NCI-H1694 treated with DMSO at 0.1 percent for 48 hours (cell line): ENCODE data around the gene CLEC2A.
"Not testable (repeated sequence)": the region's sequence is repeated elsewhere in the genome, so short reads cannot be mapped to it uniquely, and the experiment has no call there.

Source experiments
- DNase-seq: peaks from one replicate; lab custom pipeline; 2025; lab: John Stamatoyannopoulos, UW

The CLEC2A gene

DNA sequence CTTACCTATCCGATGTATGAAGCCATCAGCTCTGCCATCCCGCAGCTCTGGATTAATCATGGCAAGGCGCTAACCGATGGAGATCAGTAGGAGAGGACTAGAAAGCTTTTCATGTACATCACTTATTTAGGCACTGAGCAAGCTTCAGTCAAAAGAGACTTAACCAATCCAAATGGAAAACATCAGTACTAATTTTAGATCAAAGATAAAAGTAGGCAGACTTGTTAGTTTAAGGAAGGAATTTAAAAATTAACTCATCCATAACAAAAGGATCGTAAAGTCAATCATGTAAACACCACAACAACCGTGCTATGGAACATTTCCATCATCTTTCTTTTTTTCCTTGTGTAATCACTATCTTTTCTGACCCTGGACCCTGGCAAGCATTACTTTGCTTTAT is at the start of gene CLEC2A:
Gene CLEC2A, minus strand, starts transcription at position 101 of the 400 bp plus-strand sequence. Its CDS starts 41 bp downstream, at position 60.
- DNase-seq = no peak

- DNase-seq = no peak
These were observed 48.0 kb upstream of the CLEC2A start for GRCh38 chr12:9980126-9980525.

DNA sequence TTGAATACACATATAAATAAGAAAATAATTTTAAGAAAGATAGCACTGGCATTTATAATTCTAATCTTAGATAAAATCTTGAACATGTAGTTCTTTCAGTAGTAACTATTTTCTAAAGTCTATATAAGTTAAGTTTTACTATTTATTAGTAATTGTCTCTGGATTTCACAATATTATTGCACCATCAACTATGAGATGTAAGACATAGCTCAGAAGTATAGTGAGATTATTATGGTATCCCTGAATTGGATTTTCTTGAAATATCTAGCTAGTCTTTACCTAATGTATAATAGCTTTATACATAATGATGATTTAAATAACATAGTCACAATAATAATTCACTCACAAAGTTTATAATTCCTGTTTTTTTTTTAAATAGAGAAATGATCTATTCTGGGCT is 45.7 kb upstream of the CLEC2A start:
- no peak for DNase-seq

- DNase-seq = not testable (repeated sequence)
These were observed 44.5 kb upstream of the CLEC2A start for GRCh38 chr12:9976626-9977025.

GRCh38 chr12:9975614-9976013 is 43.4 kb upstream of the CLEC2A start:
- DNase-seq = no peak

DNA sequence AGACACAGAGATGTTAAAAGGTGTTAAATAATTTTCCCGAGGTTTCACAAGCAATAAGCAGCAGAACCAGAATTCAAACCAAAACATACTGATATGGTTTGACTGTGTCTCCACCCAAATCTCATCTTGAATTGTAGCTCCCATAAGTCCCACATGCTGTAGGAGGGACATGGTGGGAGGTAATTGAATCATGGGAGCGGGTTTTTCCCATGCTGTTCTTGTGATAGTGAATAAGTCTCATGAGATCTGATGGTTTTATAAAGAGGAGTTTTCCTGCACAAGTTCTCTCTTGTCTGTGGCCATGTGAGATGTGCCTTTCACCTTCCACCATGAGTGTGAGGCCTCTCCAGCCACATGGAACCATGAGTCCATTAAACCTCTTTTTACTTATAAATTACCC is 42.6 kb upstream of the CLEC2A start:
- not testable (repeated sequence) for DNase-seq

- no peak for DNase-seq
These were observed 41.8 kb upstream of the CLEC2A start for GRCh38 chr12:9973949-9974348.

DNA sequence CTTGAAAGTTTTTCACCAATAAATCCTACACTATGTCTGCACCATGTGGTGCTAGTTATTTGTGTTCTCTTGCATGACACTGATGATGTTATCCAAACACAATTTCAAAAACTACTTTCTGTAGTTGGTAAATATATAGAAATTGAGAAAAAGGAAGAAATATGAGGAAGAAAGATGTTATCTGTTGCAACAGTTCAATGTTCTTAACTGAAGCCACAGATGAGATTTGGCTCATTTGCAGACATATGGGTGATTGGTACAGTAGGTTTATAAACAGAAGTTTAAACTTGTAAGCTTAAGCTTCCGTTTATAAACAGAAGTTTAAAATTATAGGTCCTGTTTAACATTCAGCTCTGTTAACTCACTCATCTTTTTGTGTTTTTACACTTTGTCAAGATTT is 39.0 kb upstream of the CLEC2A start, which contains the start of gene CLEC12A:
Gene CLEC12A, plus strand, starts transcription at position 229 of the 400 bp plus-strand sequence. CDS start 188 bp downstream, outside the sequence.
- DNase-seq = no peak

DNA sequence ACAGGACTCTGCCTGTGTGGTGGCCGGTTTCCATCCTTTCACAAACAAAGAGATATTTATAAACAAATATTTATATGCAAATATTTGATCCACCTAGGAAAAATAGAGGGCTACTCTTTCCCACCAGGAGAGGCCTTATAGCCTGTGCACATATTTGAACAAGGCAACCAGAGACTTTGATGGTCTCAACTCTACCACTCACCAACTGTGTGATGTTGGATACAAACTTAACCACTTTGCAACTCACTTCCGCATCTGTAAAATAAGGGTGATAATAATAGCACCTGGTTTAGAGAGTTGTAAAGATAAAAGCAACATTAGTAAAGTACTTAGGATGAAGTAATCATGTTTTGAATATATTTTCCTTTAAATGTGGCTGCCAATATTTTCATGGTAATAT is 37.5 kb upstream of the CLEC2A start:
- DNase-seq = no peak

DNA sequence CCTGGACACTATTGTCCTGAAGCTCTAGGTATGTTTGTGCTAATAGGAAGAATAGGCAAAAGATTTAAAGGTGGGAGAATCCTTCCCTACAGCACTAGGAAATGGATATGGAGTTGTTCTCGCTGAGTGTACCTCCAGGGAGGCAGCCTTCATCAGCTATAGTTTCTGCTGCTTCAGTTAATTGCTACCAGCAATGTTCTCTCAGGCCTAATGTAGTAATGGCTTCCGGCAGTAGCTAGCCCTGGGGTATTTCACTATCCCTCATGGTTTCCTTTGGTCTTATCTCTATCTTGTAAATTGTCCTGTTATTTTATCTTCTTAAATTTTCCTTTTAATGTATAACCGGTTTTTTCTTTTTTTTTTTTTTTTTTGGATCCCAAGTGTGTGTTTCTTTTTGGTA is 29.7 kb upstream of the CLEC2A start:
- DNase-seq = no peak

- DNase-seq = no peak
These were observed 28.9 kb upstream of the CLEC2A start for GRCh38 chr12:9961106-9961505.

DNA sequence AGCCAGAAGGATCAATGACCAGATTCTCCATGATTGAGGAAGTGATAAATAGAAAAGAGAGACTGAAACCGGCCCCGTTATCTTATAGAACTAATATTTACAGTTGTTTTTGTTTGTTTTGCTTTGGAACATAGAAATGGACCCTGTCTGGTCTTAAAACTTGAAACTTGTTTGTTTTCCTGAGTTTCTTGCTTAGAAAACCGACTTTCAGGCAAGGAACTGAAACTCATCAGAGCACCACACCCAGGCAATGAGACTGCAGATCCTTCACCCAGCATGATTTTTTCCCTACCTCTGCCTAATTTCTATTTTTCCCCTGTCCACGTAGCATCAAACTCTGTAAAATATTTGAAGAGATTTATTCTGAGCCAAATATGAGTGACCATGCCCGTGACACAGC is 28.4 kb upstream of the CLEC2A start:
- DNase-seq = no peak

DNA sequence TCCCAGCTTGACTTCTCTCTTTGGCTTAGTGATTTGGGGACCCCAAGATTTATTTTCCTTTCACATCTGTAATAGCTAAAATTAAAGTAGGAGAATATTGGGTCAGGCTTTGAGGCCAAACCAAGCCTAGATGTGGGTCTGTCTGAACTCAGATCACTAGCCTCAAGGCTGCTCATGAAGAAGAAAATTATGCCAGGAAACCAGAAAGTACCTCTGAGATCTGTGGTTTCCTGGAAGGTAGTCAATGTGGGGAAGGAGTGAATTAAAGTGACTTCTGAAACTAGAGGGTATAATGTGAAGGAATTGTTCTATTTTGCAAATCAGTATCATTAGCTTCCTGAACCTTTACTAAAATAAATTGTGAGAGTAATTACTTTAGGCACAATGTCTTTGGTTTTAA is 25.7 kb upstream of the CLEC2A start:
- DNase-seq = no peak

DNA sequence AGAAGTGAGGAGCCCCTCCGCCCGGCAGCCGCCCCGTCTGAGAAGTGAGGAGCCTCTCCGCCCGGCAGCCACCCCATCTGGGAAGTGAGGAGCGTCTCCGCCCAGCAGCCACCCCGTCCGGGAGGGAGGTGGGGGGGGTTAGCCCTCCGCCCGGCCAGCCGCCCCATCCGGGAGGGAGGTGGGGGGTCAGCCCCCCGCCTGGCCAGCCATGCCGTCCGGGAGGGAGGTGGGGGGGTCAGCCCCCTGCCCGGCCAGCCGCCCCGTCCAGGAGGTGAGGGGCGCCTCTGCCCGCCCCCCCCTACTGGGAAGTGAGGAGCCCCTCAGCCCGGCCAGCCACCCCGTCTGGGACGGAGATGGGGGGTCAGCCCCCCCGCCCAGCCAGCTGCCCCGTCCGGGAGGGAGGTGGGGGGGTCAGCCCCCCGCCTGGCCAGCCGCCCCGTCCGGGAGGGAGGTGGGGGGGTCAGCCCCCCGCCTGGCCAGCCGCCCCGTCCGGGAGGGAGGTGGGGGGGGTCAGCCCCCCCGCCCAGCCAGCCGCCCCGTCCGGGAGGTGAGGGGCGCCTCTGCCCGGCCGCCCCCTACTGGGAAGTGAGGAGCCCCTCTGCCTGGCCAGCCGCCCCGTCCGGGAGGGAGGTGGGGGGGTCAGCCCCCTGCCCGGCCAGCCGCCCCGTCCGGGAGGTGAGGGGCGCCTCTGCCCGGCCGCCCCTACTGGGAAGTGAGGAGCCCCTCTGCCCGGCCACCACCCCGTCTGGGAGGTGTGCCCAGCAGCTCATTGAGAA is 21.0 kb upstream of the CLEC2A start:
- not testable (repeated sequence) for DNase-seq

DNA sequence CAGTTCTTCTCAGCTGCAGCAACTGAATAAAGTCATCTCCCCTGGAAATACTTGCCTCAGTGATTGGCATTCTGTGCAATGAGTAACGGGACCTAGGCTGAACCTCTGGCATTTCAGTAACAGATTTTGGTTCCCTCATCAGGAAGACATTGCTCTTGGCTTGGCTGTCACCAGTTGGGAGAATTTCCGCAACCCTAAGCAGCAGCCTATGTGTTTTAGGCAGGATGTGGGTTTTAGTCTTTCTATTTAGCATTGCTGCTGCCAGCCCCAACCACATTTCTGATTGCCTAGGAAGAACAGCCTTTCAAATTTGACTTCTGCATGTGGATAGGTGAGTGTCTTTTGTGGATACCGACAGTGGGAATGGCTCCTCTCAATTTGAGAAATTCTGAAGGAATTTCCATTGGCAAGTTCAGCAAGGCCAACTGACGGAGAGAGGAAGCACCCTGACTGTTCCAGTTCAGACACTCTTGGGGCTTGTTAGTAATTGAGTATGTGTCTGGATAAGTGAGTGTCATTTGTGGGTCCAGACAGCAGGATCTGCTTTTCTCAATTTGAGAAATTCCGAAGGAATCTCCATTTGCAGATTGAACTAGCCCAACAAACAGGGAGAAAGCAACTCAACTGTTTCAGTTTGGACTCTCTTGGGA is 19.0 kb upstream of the CLEC2A start:
- no peak for DNase-seq

GRCh38 chr12:9948606-9949296 is 16.6 kb upstream of the CLEC2A start:
- no peak for DNase-seq

- no peak for DNase-seq
These were observed 15.5 kb upstream of the CLEC2A start for GRCh38 chr12:9947674-9948073.

DNA sequence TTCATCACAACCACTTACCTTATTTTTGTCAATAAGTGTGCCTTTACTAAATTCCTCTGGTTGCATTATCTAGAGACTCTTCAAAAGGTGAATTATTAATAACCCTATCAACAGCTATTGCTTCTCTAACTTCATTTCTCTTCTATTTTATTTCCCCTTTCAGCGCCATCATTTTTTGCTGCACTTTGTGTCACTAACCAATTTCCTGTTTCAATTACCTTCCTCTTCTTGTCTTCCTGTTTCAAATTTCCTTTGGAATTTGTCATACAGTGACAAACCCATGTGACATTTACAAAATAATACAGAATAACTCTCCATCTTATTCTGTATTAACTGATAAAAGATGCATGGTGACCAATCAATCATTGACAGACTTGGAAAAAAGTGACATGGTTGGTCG is 12.2 kb upstream of the CLEC2A start:
- DNase-seq = no peak

DNA sequence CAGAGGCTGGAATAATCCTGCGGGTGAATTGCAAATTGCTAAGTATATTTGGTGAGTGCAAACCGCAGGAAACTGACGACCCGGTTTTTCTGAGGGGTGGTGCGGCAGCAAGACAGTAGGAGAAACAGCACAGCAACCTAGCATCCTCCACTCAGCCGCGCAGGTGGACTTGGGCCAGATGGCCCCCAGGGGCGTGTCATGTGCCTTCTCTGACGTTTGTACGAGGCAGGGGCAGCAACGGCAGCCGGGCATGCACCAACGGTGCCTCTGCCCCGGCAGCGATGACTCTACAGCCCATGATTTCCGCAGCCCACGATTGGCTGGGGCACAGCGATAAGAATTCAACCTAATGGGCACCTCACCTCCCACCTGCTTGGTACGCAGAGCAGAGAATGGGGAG is 11.1 kb upstream of the CLEC2A start:
- no peak for DNase-seq

- no peak for DNase-seq
These were observed 9.7 kb upstream of the CLEC2A start for GRCh38 chr12:9941838-9942237.

- no peak for DNase-seq
These were observed 8.2 kb upstream of the CLEC2A start for GRCh38 chr12:9940375-9940774.

GRCh38 chr12:9936591-9936990 is 4.4 kb upstream of the CLEC2A start:
- no peak for DNase-seq

- DNase-seq = no peak
These were observed 2.9 kb upstream of the CLEC2A start for GRCh38 chr12:9935026-9935425.
